COLO829 (cell line): ENCODE data around the gene LZIC.

Experiments used
- DNase-seq: peaks from one replicate; pipeline ENCODE4 v3.0.0; 2012; ENCODE audit warnings: low spot score

LZIC gene

GRCh38 chr1:9910423-9911178, 32.6 kb downstream of the LZIC start:
- DNase-seq = peak; percentile 92

- no peak for DNase-seq
Measured at GRCh38 chr1:9910076-9910422, 33.1 kb downstream of the LZIC start, which contains the start of gene CTNNBIP1. TSS of gene CTNNBIP1 (minus strand) at chr1:9910269. CDS start at chr1:9872064, 38,205 bp downstream.

DNA sequence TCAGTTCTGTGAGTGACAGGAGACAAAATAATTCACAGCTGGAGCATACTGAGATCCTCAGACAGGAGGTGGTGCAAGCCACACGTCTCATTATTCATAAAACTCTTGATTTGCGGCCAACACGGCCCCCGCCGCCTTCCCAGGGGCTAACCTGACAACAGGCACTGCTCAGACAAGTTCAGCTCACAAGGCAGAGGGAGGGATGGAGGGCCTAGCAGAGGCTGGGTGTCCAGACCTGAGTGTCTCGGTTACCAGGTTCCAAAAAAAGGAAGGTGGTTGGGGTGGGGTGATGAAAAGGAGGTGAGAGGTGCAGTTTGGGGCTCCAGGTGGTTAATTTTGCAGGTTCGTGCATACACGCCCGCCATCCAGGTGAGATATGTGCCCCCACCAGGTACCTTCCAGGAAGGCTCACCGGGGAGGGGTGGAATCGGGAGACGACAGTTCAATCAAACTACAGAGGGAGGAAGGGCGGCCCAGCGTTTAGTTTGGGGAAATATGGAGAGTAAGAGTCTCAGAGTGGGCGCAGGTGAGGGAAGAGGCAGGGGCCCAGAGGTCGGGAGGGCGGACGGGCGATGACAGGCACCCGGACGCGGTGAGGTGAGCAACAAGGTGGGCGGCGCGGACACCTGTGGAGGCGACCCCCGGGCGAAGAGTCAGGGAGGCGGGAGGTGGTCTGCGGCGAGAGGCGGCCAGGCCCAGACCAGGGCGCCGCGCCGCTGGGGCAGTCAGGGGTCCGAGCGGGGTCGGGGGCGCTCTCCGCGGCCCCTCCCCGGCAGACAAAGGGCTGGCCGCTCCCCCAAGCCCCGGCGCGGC, 33.8 kb downstream of the LZIC start:
- DNase-seq = no peak

DNA sequence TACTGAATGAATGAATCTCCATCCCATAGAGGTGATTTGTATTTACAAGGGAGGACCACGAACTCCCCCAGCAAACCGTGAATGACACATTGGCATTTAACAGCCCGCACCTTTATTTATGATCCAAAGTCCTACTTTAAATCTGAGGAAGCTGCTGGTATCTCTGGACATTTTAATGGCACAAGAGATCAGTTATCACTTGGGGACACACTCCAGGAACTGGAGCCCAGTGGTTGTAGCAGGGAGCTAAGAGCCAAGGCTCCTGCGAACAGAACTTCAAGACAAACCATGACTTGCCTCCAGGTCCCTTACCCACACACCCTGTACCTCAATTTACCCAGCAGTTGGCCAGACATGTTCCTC, 34.3 kb downstream of the LZIC start:
- DNase-seq = no peak

DNA sequence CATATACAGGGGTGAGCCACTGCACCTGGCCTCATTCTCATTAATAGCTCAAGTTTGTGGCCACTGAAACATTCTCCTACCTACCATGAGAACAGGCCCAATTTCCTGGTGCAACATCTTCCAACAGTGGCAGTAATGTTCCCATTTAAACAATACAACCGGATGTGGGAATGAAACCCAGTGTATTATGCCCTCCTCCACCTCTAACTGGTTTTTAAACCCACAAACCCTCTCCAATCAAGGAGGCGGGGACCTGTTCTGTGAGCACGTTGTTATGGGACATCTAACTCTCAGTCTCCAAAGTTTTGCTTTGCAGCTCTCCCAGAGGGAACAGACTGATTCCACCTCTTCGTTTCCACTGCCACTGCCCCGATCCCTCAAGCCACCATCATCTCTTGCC, 35.8 kb downstream of the LZIC start:
- DNase-seq = no peak

DNA sequence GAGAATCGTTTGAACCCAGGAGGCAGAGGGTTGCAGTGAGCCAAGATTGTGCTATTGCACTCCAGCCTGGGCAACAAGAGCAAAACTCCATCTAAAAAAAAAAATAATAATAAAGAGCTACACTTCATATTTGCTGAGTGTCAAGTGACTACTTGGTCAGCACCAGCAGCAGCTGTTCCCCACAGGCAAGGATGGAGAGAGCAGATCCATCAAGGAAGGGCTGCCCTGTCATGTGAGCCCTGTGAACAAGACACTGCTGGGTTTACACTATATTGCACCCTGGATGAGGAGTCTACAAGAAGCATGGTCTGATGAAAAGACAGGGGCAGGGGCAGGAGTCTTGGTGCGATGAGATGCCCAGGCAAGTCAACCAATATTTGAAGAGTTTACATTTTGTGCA, 36.7 kb downstream of the LZIC start:
- DNase-seq = no peak

DNA sequence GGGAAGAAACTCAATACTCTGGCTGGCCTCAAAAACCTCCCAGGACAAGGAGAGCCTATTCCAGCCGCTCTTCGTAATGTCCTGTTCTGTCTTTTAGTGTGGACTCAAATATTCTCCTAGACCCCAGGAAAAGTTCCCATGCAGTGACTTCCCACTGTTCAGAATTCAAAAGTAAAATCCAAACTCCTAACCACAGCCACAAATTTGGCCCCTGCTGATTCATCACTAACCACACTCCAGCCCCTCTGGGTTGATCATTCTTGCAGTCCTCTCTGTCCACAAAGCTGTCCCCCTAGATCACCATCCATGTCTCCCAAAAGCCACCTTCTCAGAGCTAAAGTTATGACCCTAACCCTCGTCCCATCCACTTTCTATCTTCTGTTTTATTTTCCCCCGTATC, 38.2 kb downstream of the LZIC start:
- no peak for DNase-seq

- DNase-seq = no peak
Measured at GRCh38 chr1:9904596-9904995, 38.6 kb downstream of the LZIC start.

- no peak for DNase-seq
Measured at GRCh38 chr1:9903801-9904527, 39.2 kb downstream of the LZIC start.

DNA sequence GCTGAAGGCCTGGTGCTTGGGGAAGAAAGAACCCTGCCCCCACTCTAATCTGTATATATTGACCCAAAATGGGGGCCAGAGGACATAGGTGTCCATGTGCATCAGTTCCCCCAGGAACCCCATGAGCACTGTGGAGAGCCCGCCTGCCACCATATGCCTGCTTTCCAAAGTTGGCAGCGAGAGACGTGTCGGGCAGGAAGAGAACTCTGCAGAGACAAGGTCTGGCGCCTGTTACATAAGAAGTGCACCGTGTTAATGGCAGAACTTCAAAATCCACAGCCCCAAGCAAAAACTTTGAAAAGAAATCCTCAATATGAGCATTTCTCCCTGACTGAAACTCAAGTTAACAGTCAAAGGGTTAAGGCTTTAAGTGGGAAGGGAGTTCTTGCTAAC, 41.1 kb downstream of the LZIC start:
- DNase-seq = no peak

DNA sequence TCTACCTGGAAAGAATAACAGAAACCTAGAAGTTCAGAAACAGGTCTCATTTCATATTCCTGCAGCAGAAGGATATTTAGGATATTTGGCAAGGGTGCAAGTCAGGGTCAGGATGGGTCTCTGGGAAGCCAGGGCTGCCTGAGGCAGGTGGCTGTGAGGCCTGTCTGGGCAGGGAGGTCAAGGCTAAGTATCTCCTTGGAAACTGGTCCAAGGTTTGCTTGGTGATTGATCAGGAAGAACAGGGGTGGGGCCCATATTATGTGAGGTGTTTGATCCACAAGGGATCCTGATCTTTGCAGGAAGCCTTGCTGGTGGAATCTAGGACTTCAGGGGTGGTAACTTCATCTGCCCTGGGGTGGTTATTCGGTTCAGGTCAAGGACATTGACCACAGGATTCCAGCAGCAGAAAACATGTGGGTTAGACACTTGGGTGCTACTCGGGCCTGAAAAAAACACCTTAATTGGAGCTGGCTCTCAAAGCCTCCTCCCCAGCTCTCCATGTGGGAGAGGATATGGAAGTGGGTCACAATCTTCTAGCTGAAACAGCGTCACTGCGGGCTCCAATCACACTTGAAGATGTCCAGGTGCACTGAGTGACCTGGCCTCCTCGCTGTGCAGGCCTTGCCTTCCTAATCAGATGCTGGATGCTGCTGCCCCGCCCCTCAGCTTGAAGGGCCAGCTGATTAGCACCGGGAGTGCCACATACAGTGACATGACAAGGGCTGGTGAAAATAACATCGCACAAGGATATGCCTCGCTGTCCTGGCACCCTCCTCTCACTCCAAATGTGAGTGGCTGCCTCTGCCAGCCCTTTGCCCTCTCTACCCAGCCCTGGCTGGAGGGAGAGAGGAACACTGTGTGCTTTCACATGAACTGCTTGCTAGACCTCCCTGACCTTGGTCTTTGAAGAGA, 41.8 kb downstream of the LZIC start:
- no peak for DNase-seq

DNA sequence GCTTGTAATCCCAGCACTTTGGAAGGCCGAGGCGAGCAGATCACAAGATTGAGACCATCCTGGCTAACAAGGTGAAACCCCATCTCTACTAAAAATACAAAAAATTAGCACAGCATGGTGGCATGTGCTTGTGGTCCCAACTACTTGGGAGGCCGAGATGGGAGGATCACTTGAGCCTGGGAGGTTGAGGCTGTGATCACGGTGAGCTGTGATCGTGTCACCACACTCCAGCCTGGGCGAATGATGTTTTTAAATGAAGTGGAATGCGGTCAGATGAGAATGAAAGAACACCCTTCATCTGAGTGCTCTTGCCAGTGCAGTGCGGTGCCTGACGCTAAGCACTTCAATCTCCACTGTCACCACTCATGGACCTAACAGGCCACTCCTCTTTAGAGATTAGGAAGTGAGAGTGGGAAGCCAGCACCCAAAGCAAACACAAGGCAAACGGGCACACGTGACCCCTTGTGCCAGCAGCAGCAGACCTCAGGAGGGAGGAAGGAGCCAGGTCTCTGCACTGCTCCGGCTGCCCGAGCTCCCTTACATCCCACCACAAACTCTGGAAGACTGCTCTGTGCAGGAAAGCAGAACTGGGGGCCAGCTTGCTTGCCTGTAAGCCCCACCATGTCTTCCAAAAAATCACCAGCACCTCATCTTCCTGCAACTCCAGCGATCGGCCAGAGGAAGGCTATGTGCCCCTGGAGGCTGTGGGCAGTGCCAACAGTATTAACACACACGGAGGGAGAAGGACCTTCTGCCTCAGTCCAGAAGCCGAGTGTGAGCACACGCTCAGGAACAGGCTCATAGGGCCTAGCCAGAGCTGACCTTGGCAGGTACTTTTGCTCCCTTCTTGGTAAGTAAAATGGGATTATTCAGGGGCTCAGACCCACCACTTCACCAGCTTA, 42.8 kb downstream of the LZIC start:
- DNase-seq = no peak

DNA sequence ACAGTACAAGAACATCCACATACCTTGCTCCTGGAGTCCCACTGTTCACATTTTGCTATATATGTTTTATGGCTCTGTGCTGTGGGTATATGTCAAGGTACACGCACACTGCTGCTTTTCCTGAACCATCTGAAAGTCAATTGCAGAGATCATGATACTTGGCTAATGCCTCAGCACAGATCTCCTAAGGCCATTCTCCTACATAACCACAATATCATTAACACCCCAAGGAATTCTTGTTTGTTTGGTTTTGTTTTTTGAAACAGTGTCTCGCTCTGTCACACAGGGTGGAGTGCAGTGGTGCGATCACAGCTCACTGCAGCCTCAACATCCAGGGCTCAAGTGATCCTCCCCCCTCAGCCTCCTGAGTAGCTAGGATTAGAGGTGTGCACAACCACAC, 49.1 kb downstream of the LZIC start:
- no peak for DNase-seq

- DNase-seq = peak; percentile 34
Measured at GRCh38 chr1:9892563-9893528, 50.3 kb downstream of the LZIC start.

- DNase-seq = no peak
Measured at GRCh38 chr1:9891207-9891606, 52.0 kb downstream of the LZIC start.

- peak; percentile 68 for DNase-seq
Measured at GRCh38 chr1:9890224-9890731, 52.9 kb downstream of the LZIC start.

DNA sequence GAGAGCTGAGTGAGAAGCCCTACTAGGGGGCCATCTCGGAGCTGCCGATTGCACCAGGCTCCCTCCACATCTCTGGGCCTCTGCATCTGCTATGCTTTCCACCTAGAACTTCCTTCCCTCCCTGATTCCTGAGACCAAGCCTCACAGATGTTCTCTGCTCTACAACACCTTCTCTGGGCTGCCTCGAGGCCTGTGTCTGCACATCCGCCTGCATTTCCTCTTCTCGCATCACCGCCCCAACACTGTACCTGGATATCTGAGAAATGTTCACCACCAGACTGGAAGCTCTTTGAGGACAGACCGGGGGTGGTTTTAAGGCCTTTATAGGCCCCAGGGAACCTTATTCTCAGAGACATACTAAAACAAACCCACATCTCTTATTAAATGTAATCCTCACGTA, 53.8 kb downstream of the LZIC start:
- DNase-seq = no peak

GRCh38 chr1:9888886-9889285, 54.3 kb downstream of the LZIC start:
- DNase-seq = peak; percentile 58

GRCh38 chr1:9887070-9887469, 56.1 kb downstream of the LZIC start:
- no peak for DNase-seq
